ENCODE results near the gene METAP1D.

DNA sequence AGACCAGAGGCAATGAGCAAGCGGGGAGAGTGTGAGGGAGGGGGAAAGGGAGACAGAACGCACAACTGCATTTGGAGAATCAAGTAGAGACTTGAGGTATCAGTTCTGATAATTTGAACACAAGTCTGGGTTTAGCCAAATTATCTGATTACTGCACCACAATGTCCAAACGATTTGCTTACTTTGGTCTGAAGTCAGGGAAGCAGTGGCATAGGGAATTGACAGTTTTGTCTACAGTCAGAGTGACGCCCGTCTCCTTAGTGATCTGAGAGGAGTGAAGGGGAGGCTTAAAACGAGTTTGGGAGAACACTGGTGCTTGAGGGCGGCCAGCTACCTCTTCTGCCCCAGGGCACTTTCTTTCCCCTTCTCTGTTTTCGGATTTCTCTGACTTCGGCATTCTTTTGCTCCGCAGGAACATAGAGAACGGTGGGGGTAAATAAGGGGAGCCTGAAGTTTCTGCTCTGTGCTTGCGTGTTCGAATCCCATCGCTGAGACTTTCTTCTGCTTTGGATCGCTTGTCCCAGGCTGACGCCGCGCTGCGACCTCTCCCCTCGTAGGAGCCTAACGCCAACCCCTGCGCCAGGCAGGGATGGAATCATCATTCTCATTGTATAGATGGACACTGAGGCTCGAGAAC, 105.8 kb downstream of the METAP1D start:
- no peak for TF ChIP-seq EP300 (IDR thresholded peaks at IDR 0.05)
- TF ChIP-seq CTCF (IDR thresholded peaks at IDR 0.05) = no peak
